HG03571 (cell line): ENCODE data around the gene MAL.

Source experiments
- ATAC-seq: cut with Tn5 transposase; IDR thresholded peaks from one replicate; pipeline ENCODE4 v1.9.1; 2021; ENCODE audit not compliant: unreplicated experiment

Gene MAL

DNA sequence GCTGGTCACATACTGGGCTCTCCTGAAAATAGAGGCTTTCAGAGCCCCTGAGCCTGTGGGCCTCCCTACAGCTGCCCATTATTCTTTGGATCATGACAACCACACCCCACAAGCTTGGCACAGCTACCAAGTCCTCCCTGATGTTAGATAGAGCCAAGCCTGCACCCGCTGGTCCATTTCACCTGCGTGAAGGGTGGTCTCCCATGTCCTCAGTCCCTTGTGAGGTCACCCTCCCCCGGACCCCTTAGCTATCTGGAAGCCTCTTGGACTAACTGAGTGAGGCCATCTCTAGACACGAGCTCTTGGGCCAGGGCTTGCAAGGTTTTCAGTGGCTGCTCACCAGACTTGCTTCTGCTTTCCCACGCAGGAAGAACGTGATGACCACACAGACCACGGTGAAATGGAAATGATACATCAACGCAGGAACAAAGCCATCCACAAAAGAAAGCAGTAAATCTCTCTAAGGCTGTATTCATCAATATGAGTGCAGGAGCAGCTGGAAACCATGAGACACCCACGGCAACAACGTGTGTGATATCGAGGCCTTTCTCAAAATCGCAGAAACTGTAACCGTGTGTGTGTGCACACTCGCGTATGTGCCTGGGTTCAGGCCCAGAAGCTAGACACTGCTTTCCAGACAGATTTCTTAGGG is 10.1 kb upstream of the MAL start:
- no peak for ATAC-seq

GRCh38 chr2:95016616-95017015 is 8.9 kb upstream of the MAL start:
- no peak for ATAC-seq

GRCh38 chr2:95017071-95017501 is 8.4 kb upstream of the MAL start:
- ATAC-seq: no peak

- ATAC-seq: no peak
Measured at GRCh38 chr2:95017836-95018235, 7.7 kb upstream of the MAL start.

- no peak for ATAC-seq
Measured at GRCh38 chr2:95018301-95018700, 7.2 kb upstream of the MAL start.

DNA sequence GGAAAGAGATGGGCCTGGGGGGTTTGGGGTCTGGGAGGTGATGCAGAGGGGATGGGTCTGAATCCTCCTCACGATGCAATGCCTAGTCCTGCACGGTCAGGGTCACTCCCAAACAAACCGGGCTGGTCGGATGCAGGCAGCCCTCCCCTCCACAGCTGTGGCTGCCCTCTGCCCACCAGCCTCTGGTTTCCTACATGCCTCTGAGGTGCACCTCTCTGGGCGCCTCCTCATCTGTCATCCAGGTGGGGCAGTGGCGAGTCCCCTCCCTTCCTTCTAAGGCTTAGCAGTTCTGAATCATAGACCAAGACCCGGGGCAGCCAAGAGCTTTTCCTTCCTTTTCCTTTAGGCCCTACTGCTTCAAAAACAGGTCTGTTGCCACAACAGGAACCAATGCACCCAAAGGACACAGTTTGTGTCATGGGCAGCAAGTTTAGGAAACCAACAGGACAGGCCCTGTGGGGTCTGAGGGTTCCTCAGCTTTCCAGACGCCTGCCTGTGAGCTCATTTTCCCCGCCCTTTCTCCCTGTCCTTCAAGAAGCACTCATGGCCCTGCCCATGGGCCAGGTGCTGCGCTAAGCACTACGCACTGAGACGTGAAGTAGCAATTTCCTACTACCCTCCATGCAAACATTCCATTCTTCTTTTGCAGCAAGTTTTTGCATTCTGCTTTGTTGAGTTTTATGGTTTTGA is 6.5 kb upstream of the MAL start:
- ATAC-seq: no peak

DNA sequence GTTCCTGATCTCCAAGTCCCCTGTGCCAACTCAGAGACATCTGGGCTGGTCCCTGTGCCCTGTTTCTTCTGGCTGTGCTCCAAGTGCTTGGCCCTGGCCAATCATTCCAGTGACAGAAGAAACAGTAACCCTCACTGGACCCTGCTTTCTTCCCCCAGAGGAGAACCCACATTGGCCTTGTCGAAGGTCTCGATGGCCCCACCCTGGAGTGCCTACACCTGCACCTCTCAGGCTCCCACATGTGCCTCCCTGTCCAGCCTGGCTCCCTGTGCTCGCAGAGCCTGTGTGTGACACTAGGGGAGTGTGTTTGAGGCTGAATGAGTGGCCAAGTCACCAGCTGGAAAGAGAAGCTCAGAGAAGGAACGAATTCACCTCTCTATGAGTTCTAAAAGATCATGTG is 5.9 kb upstream of the MAL start:
- ATAC-seq: no peak

DNA sequence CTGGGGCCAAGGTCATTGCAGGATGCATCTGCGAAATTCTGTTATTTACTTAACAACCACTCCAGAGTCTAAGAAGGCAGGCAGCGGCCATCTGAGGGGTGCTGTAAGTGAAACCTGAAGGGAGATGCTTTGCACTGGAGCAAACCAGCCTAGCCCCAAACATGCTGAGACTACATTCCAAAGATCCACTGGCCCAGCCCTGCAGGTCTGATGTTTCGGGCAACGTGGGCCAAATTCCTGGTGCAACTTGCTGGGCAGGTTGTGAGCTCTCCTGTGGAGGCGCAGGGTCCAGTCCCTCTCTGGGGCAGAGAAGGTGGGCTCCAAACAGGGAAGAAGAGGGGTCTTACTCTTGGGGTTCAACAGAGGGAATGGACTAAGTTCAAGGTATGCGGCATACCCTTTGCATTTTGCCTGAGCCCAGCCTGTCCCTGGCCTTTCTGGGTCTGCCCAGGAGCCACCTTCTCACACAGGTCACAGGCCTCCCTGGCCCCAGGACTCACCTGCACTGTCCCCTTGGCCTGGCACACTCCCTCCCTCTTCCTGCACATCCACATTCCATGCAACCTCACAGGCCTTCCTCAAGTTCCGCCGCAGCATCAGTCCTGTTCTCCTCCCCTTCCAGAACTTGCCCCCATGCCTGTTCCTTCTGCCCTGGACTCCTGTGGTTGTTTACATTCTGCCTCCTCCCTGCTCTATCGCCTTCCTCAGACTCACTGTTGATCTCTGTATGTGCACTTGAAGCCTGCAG is 5.1 kb upstream of the MAL start:
- no peak for ATAC-seq

- ATAC-seq: no peak
Measured at GRCh38 chr2:95021023-95021416, 4.5 kb upstream of the MAL start.

- no peak for ATAC-seq
Measured at GRCh38 chr2:95021847-95022246, 3.7 kb upstream of the MAL start.

DNA sequence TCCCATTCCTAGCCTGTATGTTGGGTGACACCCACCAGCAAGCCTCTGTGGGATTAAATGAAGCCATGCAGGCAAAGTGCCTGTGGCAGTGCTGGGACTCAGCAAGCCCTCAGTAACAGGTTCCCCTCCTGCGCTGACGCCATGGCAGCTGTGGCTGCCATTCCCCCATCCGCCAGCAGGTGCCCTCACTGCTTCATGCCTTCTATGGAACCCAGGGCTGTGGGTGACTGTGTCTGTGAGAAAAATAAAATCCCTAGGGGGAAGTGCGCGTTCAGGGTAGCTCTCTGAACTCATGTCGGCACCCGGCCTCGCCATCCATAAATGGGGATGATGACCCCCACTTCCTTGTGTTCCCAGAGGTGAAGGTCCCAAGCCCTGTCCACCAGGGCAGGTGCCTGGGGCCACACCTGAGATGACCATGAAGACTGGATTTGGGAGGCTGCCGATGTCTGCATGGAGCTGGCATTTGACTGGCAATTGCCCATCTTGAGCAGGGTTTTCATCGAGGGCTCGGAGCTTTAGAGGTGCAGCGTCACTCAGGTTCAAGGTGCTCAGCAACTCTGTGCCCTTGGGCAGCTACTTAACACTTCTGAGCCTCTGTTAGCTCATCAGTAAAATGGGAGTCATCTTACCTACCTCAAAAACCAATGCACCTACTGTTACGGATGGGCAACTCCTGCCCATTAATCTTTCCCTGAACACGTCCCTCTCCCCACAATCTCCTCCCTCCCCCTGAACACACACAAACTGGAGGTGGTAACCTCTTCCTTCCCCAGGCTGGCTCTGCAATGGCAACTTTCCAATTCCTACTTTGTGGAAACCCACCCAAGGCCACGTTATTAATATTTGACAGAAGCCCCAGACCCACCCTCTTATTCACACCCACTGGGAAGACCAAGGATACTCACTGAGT is 2.9 kb upstream of the MAL start:
- ATAC-seq: peak; percentile 88

- no peak for ATAC-seq
Measured at GRCh38 chr2:95023222-95023597, 2.3 kb upstream of the MAL start.

DNA sequence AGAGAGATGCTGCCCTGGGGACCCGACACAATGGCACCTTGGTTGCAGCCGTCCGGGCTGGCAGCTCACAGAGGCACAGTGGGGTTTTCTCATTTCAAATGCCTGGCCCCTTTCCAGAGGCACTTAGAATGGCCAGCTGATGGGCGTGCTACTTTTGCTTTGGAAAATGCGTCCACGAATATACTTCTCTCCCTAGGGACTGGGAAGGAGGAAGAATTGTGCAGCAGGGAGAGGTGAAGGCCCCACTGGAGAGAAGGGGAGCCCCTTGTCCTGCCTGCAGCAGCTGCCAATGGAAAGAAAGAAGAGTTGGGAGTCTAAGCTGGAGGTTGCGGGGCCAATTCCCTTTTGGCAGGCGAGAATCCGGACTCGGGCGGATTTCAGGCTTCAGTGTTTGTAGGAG is 1.1 kb upstream of the MAL start:
- ATAC-seq: no peak

DNA sequence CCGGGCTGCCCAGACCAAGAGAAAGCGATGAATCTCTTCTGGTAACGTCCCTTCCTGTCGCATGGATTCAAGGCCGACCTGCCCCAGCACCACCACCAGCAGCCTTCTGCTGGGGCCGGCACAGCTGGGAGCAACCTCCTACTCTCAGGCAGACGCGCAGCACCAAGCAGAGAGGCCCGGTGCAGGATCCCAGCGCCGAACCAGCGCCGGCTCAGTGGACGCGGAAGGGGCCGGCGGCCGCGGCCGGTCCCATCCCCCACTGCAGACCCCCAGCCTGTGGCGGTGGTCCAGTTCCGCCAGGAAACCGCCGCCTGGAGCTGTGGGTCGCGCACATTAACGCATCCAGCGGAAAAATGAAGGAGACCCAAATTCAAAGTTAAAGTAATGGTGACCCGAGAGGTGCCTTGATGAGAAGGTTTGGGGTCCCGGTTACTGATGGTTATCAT is 525 bp upstream of the MAL start:
- ATAC-seq: no peak

GRCh38 chr2:95026471-95027368 is 1.2 kb downstream of the MAL start:
- ATAC-seq: no peak

DNA sequence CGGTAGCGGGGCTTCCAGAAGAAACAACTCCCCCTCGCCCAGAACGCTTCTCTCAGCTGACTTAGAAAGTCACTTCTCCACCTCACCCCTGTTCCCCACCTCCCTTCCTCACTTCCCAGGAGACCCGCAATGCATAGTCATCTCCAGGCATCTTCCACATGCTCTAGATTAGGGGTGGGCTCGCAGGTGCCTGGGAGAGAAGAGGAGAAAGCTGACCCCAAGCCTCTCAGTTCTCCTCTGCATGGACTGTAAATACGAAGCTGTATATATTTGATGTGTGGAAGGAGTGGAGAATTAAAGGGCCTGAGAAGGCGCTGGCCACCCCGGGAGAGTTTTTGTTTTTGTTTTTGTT is 1.8 kb downstream of the MAL start:
- ATAC-seq: no peak

DNA sequence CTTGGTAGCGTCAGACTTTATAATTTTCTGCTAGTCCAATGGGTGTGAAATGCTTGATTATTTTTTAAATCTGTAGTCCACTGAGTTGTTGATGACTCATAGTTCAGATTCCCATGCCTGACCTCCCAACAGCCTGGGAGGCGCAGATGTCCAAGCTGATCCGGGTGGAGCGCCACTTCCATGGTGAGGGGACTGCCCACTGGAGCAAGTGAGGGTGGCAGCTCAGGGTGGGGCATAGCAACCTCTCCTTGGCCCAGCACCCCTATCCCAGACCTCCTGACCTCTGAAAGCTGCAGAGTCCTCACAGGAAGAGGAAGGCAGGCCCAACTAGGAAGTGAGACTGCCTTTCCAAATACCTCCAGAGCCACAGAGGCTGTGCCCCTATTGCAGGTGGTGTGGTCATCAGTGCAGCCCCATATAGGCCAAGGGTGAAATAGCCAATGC is 4.4 kb downstream of the MAL start:
- no peak for ATAC-seq

- ATAC-seq: no peak
Measured at GRCh38 chr2:95030496-95030895, 5.0 kb downstream of the MAL start.

DNA sequence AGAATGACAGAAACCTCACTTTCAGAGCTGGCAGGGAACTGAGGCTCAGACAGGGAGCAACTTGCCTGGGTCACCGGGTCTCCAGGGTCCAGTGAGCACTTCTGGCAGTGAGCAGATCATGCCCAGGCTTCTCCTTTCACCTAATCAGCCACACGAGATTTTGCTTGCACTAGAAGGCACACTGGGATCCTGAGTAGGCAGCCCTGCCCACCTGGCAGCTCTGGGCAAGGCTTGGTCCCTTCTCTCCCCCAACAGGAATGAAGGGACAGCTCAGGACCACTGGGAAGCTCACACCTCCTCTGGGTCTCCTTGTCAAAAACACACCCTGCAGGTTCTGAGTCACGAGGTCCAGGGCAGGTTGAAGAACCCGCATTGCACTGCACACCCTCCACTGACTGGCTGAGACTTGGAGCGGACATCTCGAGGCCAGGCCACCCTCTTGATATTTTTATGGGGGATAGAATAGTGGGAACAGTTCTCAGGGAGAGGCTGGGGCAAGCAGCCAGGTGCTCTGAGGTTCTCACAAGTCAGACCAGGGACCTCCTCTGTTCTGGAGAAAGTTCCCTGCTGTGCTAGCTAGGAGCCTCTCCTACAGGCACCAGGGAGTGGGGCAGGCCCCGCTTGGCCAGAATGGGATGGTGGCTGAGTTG is 5.7 kb downstream of the MAL start:
- ATAC-seq: no peak

DNA sequence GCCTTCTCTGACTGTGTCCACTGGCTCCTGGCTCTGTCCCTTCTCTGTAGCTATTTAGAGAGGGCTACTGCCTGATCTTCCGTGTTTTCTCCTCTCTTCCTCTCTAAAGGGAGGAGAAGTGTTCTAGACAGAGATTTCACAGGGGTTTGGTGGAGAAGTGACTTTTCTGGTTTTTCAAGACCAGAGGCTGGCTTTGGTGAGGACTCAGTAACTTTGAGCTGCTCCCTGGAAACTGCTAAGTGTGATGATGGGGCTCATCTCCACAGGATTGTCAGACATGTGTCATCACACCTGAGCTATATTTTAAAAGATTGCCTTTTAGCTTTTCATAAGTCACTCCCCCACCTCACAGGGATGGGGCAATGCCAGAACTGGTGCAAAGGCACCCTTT is 6.2 kb downstream of the MAL start:
- ATAC-seq: no peak
